ENCODE results near the gene MANSC4. TPM values are rescaled to one million over a fixed set of nuclear protein-coding genes. Genes with fewer than 3 reads are reported as not detected.
A peak's percentile ranks its signal among the peaks of the same experiment; 100 is the strongest.

Gene MANSC4
- total and polyA plus RNA-seq, 9 of the 15 experiments (the other 6 are each of a cell fraction or from before 2014, with no cell fraction given), result not detected

DNA sequence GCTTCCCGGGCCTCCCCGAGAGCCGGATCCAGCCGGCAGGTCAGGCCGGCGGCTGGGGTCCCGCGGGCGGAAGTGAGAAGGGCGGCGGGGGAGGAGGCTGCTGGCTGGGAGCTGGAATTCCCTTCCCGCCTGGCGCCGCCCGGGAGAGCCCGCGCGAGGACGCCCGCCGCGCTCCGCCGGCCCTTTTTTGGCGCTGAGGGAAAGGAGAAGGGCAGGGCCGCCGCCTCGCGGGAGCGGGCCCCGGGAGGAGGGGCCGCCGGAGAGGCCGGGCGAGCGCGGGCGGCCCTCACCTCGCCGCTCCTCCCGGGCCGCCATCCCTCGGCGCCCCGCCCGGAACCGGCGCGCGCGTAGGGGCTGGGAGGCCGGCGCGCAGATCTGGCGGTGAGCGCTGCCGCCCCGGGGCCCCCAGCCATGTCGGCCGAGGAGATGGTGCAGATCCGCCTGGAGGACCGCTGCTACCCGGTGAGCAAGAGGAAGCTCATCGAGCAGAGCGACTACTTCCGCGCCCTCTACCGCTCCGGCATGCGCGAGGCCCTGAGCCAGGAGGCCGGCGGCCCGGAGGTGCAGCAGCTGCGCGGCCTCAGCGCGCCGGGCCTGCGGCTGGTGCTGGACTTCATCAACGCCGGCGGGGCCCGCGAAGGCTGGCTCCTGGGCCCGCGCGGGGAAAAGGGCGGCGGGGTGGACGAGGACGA is at the start of gene MANSC4, which contains the start of gene KLHL42 (continued):
- TF ChIP-seq HMGN3 (IDR thresholded peaks at IDR 0.05; ENCODE audit: borderline replicate concordance, extremely low read depth, insufficient read length, low read depth, low read length) (peak; percentile 26), ZSCAN32 (CRISPR knock-in tag; IDR thresholded peaks at IDR 0.05) (no peak), SMC3 (conservative IDR thresholded peaks at IDR 0.05; ENCODE audit: insufficient read depth, low read depth, low read length) (no peak), ZNF232 (CRISPR knock-in tag; IDR thresholded peaks at IDR 0.05) (no peak), C11orf30 (IDR thresholded peaks at IDR 0.05; ENCODE audit: low read depth) (no peak), ZFX (CRISPR knock-in tag; IDR thresholded peaks at IDR 0.05) (peak; percentile 95), ETV5 (CRISPR knock-in tag; IDR thresholded peaks at IDR 0.05; ENCODE audit: low read depth) (no peak), SP2 (IDR thresholded peaks at IDR 0.05; ENCODE audit: extremely low read depth, low read depth, low read length, poor library complexity, severe bottlenecking) (no peak), ELF2 (CRISPR knock-in tag; IDR thresholded peaks at IDR 0.05) (no peak), EP300 (IDR thresholded peaks at IDR 0.05; ENCODE audit: low read length) (no peak), PURB (CRISPR knock-in tag; IDR thresholded peaks at IDR 0.05; ENCODE audit: low read depth) (no peak), HDAC2 (IDR thresholded peaks at IDR 0.05) (no peak), GATAD2A (IDR thresholded peaks at IDR 0.05) (no peak), NCOA6 (IDR thresholded peaks at IDR 0.05) (no peak), TEAD1 (CRISPR knock-in tag; IDR thresholded peaks at IDR 0.05) (0 out of 4 replicates have a peak, but pooled peaks of 1 of the 2 experiments have one; percentile 17)
- TF ChIP-seq, protein P1, sequence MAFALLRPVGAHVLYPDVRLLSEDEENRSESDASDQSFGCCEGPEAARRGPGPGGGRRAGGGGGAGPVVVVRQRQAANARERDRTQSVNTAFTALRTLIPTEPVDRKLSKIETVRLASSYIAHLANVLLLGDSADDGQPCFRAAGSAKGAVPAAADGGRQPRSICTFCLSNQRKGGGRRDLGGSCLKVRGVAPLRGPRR (CRISPR knock-in tag; IDR thresholded peaks at IDR 0.05), result no peak
- TF ChIP-seq, protein P2, sequence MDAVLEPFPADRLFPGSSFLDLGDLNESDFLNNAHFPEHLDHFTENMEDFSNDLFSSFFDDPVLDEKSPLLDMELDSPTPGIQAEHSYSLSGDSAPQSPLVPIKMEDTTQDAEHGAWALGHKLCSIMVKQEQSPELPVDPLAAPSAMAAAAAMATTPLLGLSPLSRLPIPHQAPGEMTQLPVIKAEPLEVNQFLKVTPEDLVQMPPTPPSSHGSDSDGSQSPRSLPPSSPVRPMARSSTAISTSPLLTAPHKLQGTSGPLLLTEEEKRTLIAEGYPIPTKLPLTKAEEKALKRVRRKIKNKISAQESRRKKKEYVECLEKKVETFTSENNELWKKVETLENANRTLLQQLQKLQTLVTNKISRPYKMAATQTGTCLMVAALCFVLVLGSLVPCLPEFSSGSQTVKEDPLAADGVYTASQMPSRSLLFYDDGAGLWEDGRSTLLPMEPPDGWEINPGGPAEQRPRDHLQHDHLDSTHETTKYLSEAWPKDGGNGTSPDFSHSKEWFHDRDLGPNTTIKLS (IDR thresholded peaks at IDR 0.05; ENCODE audit: borderline replicate concordance, low read depth), result peak; percentile 30; the same call in 1 of the 2 replicates
- TF ChIP-seq, protein P3, sequence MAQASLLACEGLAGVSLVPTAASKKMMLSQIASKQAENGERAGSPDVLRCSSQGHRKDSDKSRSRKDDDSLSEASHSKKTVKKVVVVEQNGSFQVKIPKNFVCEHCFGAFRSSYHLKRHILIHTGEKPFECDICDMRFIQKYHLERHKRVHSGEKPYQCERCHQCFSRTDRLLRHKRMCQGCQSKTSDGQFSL (CRISPR knock-in tag; IDR thresholded peaks at IDR 0.05), result 0 out of 2 replicates have a peak, but pooled peaks have one; percentile 13
- TF ChIP-seq, protein P3 (tag; IDR thresholded peaks at IDR 0.05), result no peak
- TF ChIP-seq, protein P4, sequence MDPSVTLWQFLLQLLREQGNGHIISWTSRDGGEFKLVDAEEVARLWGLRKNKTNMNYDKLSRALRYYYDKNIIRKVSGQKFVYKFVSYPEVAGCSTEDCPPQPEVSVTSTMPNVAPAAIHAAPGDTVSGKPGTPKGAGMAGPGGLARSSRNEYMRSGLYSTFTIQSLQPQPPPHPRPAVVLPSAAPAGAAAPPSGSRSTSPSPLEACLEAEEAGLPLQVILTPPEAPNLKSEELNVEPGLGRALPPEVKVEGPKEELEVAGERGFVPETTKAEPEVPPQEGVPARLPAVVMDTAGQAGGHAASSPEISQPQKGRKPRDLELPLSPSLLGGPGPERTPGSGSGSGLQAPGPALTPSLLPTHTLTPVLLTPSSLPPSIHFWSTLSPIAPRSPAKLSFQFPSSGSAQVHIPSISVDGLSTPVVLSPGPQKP (CRISPR knock-in tag; IDR thresholded peaks at IDR 0.05), result no peak

All from K562 (cell line).